HG02885 (cell line): Measurements from ENCODE around the gene GPR148.
"Not testable (repeated sequence)": the region's sequence is repeated elsewhere in the genome, so short reads cannot be mapped to it uniquely, and the experiment has no call there.

Experiments used
- ATAC-seq: cut with Tn5 transposase; IDR thresholded peaks from one replicate; pipeline ENCODE4 v1.9.1; 2021; ENCODE audit warnings: mild to moderate bottlenecking; ENCODE audit not compliant: unreplicated experiment, poor library complexity

Gene GPR148, protein sequence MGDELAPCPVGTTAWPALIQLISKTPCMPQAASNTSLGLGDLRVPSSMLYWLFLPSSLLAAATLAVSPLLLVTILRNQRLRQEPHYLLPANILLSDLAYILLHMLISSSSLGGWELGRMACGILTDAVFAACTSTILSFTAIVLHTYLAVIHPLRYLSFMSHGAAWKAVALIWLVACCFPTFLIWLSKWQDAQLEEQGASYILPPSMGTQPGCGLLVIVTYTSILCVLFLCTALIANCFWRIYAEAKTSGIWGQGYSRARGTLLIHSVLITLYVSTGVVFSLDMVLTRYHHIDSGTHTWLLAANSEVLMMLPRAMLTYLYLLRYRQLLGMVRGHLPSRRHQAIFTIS

DNA sequence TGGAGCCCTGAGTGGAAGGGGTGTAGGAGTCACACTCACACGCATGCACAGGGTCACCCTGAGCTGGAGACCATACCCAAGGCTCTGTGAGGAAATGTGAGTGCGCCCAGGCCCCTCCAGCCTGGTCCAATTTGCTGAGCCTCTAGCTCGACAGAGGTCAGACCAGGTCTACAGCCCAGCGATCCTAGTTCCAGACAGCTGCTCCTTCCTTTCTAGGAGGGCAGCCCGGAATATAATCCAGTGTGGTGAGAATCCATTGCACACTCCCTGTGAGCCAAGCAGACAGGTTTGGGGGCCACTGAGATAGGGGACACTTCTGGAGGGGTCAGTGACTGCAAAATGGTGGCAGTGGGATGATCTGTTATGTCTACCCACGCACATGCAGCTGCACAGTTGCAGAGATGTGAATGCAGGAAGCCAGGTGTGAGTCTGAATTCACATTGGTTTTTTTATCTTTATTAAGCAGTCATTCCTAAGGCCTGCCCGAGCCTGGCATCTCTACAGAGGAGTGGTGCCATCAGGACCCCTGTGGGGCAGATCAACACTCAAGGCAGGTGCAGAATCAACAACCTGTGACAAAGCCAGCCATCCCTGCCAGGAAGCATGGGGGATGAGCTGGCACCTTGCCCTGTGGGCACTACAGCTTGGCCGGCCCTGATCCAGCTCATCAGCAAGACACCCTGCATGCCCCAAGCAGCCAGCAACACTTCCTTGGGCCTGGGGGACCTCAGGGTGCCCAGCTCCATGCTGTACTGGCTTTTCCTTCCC, at the start of gene GPR148:
GPR148 (plus strand) TSS at position 522 of the 768 bp plus-strand sequence; CDS start at position 604, 82 bp downstream.
- ATAC-seq = no peak

DNA sequence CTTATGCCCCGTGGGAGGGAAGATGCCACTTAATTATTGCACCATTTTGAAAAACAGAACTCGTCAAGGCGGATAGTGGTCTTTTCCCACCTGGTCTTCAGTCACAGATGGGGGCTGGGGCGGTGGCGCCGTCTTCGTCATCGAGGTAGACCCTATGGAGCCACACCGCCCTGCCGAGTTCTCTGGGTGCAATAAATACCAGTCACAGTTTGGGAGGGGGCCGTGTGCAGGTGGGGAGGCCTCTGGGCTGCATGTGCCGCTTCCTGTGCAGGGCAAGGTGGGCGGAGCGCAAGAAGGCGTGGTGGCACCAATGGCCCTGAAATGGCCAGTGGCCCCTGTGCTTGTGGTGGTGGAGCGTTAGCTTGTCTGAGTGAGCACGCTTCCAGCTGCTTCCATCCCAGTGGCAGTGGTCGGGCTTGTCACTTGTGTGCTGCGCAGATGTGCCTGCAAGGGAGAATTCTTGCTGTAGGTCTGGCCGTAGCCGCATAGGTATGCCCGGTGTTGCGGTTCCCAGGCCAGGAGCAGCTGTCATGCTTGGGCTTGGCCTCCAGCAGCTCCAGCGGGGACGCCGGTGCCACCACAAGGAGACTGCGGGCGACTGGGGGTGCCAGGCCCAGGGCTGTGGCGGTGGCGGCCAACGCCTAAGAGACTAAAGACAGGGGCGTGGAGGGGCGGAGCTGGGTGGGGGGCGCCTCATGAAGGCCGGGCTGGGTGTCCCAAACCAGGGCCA, 36.7 kb upstream of the GPR148 start:
- not testable (repeated sequence) for ATAC-seq

DNA sequence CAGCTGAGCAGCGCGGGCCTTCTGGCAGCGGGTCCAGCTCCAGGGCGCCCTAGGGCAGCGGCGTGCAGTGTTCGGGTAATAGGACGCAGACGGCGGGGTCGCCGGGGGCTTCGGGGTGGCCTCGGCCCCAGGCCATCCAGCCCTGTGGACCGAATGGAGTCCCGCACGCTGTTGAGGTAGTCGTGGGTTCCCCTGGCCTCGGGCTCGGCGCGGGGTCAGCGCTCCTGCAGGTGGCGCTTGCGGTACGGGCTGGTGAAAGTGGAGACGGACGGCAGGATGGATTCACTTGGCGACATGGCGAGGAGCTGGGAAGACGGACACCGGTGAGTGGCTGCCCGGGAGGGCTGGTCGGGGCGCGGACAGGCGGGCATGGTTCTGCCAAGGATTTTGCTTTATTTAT, 35.4 kb upstream of the GPR148 start:
- ATAC-seq = not testable (repeated sequence)

DNA sequence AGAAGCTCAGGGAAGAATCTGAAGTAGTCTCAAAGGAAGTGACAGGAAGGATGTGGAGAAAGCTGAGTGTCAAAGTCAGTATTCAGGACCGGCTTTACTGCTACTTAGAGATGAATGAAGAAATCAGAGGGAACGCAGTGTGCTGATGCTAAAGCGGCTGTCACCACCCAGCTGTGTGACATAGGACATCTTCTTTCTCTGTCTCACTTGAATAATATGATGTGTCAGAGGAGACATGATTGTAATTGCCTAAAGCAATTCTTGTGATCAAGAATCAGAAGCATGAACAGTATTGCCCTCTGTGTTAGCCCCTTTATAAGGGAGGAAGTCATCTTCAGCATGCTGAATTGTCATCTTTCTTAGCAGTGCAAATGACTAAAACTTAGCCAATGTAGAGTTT, 25.6 kb upstream of the GPR148 start:
- ATAC-seq = not testable (repeated sequence)

DNA sequence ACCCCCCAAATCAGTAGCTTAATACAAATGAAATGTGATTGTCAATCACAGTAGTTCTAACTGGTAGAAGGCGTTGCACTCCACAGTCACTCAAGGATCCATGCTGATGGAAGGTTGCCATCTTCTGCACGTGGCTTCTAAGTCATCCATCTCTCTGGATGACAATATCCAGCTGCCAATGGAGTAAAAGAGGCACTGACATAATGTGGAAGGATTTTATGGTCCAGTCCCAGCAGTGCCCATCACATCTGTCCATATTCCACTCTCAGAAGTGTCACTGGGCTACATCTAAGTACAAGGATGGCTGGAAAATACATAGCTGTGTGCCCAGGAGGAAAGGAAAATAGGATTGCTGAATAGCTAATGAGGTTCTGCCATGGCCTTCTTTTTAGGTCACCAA, 14.1 kb upstream of the GPR148 start:
- not testable (repeated sequence) for ATAC-seq

DNA sequence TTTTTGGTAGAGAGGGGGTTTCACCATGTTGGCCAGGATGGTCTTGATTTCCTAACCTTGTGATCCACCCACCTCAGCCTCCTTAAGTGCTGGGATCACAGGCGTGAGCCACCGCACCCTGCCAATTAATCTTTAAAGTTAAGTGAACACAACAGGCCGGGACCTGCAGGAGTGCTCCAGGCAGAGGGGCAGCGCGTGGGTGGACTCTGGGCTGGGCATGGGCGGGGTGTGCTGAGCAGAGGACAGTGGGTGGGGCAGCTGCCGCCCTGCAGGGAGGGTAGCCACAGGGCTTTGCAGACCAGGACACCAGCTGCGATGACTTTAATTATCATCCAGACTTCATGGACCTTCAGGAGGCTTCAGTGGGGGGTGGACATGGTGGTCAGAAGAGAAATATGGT, 8.8 kb upstream of the GPR148 start:
- no peak for ATAC-seq

DNA sequence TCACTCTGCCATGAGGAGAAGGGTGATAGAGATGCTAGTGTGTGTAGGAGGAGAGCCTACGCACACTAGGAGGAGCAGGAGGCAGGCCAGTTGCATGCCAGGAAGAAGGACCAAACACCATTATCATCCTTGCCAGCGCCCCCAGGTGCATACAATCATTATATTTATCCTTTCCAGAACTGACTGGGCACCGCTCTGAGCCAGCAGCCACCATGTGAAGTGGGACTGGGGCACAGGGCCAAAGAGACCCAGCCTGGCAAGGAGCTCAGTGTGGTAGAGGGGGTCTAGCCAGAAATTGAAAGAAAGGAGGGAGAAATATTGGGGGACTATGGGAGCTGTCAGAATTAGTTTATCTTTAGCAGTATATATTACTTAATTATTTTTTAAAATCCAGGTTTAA, 8.3 kb upstream of the GPR148 start:
- ATAC-seq = no peak

DNA sequence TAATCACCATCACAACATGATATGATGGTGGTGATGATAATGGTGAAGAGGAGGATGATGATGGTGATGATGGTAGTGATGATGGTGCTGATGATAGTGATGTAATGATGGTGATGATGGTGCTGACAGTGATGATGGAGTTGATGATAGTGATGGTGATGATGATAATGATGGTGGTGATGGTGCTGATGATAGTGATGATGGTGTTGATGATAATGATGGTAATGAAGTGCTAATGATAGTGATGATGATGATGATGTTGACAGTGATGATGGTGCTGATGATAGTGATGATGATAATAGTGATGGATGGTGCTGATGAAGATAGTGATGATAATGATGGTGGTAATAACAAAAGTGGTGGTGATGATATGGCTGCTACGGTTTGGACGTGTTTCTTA, 4.4 kb upstream of the GPR148 start:
- no peak for ATAC-seq

DNA sequence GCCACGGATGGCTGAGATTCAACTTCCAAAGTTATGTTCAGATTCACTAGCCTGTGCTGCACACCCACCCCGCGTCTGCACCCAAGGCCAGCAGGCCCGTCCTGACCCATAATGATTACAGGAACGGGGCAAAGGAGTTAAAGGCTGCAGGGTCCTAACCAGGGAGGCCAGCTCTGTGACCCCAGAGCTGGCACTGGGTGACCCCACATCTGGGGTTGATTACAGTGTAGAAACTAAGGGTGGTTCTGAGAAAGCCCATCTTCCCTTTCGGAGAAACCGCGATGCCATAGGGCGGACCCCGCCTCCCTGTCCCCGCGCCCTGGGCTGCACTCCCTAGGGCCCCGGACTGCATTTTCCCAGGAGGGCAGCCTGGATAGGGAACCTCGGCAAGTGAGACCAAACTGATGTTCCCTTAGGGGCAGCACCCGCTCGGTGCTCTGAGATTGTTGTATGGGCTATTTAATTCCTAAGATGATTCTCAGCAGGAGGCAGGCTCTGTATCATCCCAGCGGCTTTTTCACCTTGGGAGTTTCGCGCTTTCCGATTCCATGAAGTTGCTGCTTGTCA, 2.2 kb upstream of the GPR148 start:
- no peak for ATAC-seq

DNA sequence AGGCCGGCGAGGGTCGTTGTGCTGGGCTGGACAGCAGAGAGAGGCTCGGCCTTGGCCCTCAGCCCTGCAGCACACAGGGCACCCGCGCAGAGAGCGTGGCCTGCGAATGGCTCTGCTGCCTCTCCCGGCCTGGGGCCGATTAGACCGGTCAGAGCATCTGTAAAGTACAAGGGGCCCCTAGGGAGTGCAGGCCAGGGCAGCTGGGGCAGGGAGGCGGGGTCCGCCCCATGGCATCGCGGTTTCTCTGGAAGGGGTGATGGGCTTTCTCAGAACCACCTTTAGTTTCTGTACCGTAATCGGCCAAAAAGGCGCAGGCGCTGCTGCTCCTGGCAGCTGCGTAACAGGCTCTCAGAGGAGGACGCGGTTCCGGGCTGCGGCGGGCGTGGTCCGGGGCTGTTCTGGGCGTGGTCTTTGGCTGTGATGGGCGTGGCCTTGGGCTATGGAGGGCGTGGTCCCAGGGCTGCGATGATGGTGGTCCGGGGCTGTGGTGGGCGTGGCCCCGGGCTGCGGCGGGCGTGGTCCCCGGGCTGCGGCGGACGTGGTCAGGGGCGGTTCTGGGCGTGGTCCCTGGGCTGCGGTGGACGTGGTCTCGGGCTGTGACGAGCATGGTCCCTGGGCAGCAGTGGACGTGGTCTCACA, 1.5 kb upstream of the GPR148 start:
- peak; percentile 96 for ATAC-seq

DNA sequence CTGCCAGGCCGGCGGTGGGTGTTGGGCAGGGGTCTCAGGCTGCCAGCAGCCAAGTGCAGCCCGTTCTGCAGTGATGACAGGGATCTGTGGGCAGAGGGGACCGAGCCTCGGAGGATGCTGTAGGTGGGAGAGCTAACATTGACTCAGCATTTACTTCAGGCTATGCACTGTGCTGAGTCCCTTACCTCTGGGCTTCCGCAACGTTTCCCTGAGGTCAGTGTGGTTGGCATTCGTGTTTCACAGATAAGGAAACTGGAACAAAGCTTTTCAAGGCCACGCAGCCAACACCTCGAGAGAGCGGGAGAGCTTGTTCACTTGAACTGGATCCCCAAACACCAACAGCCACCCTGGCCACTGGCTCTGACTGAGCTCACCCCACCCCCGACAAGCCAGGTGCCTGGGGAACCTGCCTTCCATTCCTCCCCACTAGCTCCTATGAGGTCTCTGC, 839 bp upstream of the GPR148 start:
- ATAC-seq = no peak

DNA sequence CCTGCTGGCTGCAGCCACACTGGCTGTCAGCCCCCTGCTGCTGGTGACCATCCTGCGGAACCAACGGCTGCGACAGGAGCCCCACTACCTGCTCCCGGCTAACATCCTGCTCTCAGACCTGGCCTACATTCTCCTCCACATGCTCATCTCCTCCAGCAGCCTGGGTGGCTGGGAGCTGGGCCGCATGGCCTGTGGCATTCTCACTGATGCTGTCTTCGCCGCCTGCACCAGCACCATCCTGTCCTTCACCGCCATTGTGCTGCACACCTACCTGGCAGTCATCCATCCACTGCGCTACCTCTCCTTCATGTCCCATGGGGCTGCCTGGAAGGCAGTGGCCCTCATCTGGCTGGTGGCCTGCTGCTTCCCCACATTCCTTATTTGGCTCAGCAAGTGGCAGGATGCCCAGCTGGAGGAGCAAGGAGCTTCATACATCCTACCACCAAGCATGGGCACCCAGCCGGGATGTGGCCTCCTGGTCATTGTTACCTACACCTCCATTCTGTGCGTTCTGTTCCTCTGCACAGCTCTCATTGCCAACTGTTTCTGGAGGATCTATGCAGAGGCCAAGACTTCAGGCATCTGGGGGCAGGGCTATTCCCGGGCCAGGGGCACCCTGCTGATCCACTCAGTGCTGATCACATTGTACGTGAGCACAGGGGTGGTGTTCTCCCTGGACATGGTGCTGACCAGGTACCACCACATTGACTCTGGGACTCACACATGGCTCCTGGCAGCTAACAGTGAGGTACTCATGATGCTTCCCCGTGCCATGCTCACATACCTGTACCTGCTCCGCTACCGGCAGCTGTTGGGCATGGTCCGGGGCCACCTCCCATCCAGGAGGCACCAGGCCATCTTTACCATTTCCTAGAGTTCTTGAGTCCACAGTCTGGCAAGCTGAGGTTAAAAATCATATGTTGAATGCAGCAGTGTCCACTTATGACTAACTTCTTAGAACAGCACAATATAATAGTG, 741 bp downstream of the GPR148 start:
- no peak for ATAC-seq

DNA sequence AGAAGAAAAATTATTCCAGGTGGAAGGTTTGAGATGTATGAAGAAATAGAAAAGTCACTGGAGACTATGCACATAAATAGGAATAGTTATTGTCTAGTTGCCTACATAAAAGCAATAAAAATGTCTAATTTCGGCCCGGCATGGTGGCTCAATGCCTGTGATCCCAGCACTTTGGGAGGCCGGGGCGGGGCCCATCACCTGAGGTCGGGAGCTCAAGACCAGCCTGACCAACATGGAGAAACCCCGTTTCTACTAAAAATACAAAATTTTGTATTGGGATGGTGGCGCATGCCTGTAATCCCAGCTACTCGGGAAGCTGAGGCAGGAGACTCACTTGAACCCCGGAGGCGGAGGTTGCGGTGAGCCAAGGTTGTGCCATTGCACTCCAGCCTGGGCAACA, 3.4 kb downstream of the GPR148 start:
- not testable (repeated sequence) for ATAC-seq

DNA sequence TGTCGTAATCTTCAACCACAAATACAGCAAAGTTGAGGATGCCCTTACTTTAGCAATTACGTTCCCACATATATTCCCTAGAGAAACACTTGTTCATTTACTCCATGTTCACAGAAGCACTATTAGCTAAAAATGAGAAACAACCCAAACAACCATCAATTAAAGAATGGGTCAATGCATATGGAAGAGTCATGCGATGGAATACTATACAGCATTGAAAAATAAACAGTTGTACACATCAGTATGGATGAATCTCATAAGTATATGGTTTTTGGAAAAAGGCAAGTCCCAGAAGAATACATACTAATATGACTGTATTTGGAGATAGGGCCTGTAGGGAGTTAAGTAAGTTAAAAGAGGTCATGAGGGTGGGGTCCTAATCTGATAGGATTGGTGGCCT, 6.3 kb downstream of the GPR148 start:
- no peak for ATAC-seq

DNA sequence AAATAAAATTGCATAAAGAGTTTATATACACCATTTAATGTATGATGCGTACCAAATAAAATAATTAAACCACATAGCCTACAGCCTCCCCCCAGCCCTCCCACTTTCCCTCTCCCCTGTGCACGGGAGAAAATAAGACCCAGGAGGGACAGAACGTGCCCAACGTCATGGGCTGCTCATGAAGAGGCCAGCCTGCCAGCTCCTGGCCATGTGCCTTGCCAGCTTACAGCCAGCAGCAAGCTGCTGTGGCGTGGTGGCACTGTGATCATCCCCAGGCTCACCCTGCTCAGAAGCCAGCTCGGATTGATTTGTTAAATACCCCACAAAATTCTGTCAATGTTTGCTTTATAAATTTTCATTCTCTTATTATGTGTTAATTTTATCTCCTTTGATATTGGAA, 7.6 kb downstream of the GPR148 start:
- ATAC-seq = no peak

DNA sequence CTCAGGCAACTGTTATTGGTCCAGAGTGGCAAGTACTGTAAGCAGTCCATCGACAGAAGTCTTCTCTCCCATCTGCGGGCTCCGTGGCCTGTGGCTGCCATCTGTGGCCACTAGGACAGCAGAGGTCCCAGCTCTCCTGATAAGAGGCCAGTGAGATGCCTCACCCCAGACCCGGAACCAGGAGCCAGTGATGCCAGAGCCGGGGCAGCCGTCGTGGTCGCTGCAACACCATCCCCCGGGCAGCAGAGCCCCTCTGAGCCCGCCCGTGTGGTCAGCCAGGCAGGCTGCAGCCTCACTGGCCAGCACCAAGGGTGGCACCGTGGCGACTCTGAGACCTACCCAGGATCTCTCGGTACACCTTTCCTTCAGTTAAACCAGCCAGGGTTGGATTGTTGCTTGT, 8.7 kb downstream of the GPR148 start:
- ATAC-seq = no peak

DNA sequence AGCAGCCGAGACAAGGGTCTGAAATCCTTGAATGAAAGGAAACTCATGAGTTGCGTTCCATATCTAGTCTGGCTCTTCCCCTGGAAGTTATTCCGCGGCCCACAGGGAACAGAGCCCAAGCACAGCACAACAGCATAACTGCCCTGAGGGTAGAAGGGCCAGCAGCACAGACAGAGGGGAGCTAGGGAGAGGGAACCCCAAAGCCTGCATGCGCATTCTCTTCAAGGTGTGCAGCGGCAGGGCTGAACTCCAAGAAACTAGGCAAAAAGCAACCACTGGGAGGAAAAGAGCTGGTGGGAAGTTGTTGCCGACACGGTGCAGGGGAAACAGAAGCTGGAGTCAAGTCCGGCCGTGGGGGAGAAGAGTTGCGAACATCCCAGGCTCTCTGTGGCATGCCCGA, 11.8 kb downstream of the GPR148 start:
- no peak for ATAC-seq

DNA sequence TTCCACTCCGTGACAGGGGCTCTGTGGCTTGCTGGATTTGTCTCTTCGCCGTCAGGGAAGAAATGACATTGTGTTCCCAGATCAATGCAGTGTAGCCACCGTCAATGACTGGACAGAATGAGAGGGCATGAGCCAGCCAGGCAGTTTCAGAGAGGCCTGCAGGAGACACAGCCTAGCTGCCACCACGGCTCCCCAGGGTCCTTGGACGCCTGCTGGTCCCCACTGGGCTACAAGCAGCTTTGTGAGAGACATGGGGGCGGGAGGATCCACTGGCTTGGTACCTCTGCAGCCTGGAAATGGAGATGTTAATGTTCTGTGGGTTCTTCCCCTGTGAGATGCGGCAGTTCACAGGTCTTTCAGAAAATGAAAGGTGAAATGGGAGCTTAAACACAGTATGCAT, 14.4 kb downstream of the GPR148 start:
- no peak for ATAC-seq
